ENCODE data around the gene FAM200A.
"Not testable (repeated sequence)": the region's sequence is repeated elsewhere in the genome, so short reads cannot be mapped to it uniquely, and the experiment has no call there.

GRCh38 chr7:99549545-99549944 is 2.4 kb downstream of the FAM200A start:
- TF ChIP-seq CTCF, EP300 (IDR thresholded peaks at IDR 0.05): not testable (repeated sequence)

All from ovary (tissue), 3 donors.